Loucy (cell line): ENCODE results near the gene LRP3.

Experiments used
- H2AFZ ChIP-seq: fragments of 200-600 bp; sonication (generic); 2 replicates; pipeline ENCODE4 v1.6.0; 2016; ENCODE audit warnings: antibody characterized with exemption, mild to moderate bottlenecking, low read length, moderate library complexity
- H3F3A ChIP-seq: fragments of 200-600 bp; 2 replicates; pipeline ENCODE4 v1.6.0; 2016; ENCODE audit warnings: antibody characterized with exemption, low read depth, mild to moderate bottlenecking
- H3K27me3 ChIP-seq: fragments of 200-600 bp; sonication (generic); 2 replicates; pipeline ENCODE4 v1.6.1; 2014; ENCODE audit warnings: low read length, mild to moderate bottlenecking; ENCODE audit not compliant: insufficient read depth, poor library complexity, severe bottlenecking
- H3K36me3 ChIP-seq: fragments of 200-600 bp; sonication (generic); 2 replicates; pipeline ENCODE4 v1.6.1; 2016; ENCODE audit warnings: low read length; ENCODE audit not compliant: insufficient read depth
- H3K4me1 ChIP-seq: fragments of 200-600 bp; sonication (generic); 2 replicates; pipeline ENCODE4 v1.5.1; 2014; ENCODE audit warnings: low read length, mild to moderate bottlenecking; ENCODE audit not compliant: insufficient read depth, poor library complexity, severe bottlenecking
- H3K4me2 ChIP-seq: fragments of 200-600 bp; sonication (generic); 2 replicates; pipeline ENCODE4 v1.6.0; 2014; ENCODE audit warnings: antibody characterized with exemption, low read length, low read depth, mild to moderate bottlenecking; ENCODE audit not compliant: poor library complexity, severe bottlenecking
- H3K4me3 ChIP-seq: fragments of 200-600 bp; sonication (generic); 2 replicates; pipeline ENCODE4 v1.5.1; 2014; ENCODE audit warnings: low read length, mild to moderate bottlenecking, mixed read lengths; ENCODE audit not compliant: poor library complexity, severe bottlenecking
- H3K79me2 ChIP-seq: fragments of 200-600 bp; sonication (generic); 2 replicates; pipeline ENCODE4 v1.6.1; 2014; ENCODE audit warnings: low read length; ENCODE audit not compliant: insufficient read depth
- H3K9ac ChIP-seq: fragments of 200-600 bp; sonication (generic); 2 replicates; pipeline ENCODE4 v1.6.0; 2014; ENCODE audit warnings: mild to moderate bottlenecking, low read depth, low read length, moderate library complexity; ENCODE audit not compliant: poor library complexity, severe bottlenecking
- H3K9me2 ChIP-seq: fragments of 200-600 bp; sonication (generic); replicated peaks from 2 replicates; pipeline ENCODE4 v1.6.1; 2016; ENCODE audit warnings: low read depth, low read length, mixed read lengths
- H3K9me3 ChIP-seq: fragments of 200-600 bp; sonication (generic); 2 replicates; pipeline ENCODE4 v1.6.1; 2014; ENCODE audit warnings: mild to moderate bottlenecking, antibody characterized with exemption, low read length, low read depth; ENCODE audit not compliant: insufficient read depth
- H4K20me1 ChIP-seq: fragments of 200-600 bp; sonication (generic); 2 replicates; pipeline ENCODE4 v1.6.0; 2014; ENCODE audit warnings: antibody characterized with exemption, low read length, mild to moderate bottlenecking; ENCODE audit not compliant: insufficient read depth, poor library complexity, severe bottlenecking
- EZH2phosphoT487 ChIP-seq: fragments of 200-600 bp; IDR thresholded peaks from 2 replicates; pipeline ENCODE4 v1.6.1; 2018; ENCODE audit warnings: antibody characterized with exemption, mild to moderate bottlenecking, moderate library complexity, borderline replicate concordance
- TF ChIP-seq, protein P1 (sequence below): fragments of 200-600 bp; sonication (generic); conservative IDR thresholded peaks from 2 replicates; pipeline ENCODE4 v1.5.1; 2014; ENCODE audit warnings: mild to moderate bottlenecking, antibody characterized with exemption, low read length

LRP3 gene

DNA sequence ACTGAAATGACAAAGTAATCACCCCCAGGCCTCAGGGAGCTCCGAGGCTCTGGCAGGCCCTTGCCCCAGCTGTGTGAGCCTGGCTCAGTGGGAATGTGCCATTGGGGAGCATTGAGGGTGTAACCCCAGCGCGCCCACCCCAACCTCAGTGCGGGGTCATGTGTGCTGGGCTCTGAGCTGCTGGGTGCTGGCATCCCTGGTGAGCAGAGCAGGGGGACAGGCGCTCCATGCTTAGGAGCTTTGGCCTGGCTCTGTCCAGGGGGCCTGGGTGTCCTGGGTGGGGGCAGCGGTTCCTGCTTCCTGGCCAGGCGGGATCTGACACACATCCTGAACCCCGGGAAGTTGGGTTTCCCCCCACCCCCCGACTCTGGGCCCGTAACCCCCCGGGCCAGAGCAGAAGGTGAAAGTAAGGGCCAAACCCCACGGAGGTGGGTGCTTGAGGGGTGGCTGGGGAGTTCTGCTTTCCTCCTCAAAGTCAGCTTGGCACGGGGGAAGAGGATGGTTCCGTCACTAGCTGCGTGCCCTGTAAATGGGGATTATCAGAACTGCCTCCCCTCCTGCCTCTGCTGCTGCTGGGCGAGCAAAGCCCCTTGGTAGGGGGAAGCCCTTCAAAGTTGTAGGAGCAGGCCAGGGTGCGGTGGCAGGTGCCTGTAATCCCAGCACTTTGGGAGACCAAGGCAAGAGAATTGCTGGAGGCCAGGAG, 1.7 kb downstream of the LRP3 start:
- H3K79me2 ChIP-seq: no peaks in the 10 kb centered on the region
- no peak overlapping the region for H3K4me2 ChIP-seq
- H2AFZ ChIP-seq: no peak overlapping the region
- TF ChIP-seq, protein P1, sequence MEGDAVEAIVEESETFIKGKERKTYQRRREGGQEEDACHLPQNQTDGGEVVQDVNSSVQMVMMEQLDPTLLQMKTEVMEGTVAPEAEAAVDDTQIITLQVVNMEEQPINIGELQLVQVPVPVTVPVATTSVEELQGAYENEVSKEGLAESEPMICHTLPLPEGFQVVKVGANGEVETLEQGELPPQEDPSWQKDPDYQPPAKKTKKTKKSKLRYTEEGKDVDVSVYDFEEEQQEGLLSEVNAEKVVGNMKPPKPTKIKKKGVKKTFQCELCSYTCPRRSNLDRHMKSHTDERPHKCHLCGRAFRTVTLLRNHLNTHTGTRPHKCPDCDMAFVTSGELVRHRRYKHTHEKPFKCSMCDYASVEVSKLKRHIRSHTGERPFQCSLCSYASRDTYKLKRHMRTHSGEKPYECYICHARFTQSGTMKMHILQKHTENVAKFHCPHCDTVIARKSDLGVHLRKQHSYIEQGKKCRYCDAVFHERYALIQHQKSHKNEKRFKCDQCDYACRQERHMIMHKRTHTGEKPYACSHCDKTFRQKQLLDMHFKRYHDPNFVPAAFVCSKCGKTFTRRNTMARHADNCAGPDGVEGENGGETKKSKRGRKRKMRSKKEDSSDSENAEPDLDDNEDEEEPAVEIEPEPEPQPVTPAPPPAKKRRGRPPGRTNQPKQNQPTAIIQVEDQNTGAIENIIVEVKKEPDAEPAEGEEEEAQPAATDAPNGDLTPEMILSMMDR: no peak
- TF ChIP-seq EZH2phosphoT487: no peak
- no peaks in the 10 kb centered on the region for H3K27me3 ChIP-seq
- no peaks in the 10 kb centered on the region for H3K4me1 ChIP-seq
- no peaks in the 10 kb centered on the region for H4K20me1 ChIP-seq
- H3K9ac ChIP-seq: no peak overlapping the region
- H3K36me3 ChIP-seq: no peaks in the 10 kb centered on the region
- no peak overlapping the region for H3K4me3 ChIP-seq
- no peaks in the 10 kb centered on the region for H3K9me3 ChIP-seq
- H3F3A ChIP-seq: no peaks in the 10 kb centered on the region
- H3K9me2 ChIP-seq: no peaks in the 10 kb centered on the region

DNA sequence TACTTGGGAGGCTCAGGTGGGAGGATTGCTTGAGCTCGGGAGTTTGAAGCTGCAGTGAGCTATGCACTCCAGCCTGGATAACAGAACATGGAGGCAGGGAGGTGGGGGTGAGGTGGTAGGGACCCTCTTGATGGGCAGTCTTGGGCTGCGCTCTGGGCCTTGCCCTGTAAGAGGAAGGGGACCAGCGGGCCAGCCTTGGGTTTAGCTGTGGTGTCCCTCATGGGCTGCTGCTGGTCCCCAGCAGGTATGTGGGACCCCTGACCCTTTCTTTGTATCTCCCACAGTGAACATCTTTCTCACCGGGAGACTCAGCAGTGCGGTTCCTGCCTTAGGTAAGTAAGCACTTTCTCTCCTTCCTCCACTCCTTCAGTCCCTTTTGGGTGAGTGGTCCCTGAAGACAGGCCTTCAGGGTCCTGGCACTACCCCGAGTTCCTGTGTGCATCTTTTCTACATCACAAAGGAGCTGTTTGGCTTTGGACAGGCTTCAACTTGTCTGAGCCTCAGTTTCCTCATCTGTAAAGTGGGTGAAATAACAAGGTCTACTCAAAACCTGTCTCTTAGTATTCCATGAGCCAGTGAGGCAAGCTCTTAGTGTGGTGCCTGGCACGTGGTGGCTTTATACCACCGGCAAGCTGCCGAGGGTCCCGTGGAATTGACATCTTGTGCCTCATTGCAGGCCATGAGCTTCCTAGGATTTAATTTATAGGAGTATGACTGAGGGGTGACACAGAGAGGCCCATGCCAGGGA, 2.5 kb downstream of the LRP3 start:
- Histone ChIP-seq H3K9me3 (no peaks in the 10 kb centered on the region), H3K27me3 (no peaks in the 10 kb centered on the region), H3K4me2 (no peak overlapping the region), H2AFZ (no peak overlapping the region), H3K4me1 (no peaks in the 10 kb centered on the region), H3F3A (no peaks in the 10 kb centered on the region), H3K9me2 (no peaks in the 10 kb centered on the region), H3K4me3 (no peak overlapping the region), H3K9ac (no peak overlapping the region), H3K36me3 (no peaks in the 10 kb centered on the region), H3K79me2 (no peaks in the 10 kb centered on the region), H4K20me1 (no peaks in the 10 kb centered on the region)
- TF ChIP-seq EZH2phosphoT487: no peak
- TF ChIP-seq, protein P1: no peak

DNA sequence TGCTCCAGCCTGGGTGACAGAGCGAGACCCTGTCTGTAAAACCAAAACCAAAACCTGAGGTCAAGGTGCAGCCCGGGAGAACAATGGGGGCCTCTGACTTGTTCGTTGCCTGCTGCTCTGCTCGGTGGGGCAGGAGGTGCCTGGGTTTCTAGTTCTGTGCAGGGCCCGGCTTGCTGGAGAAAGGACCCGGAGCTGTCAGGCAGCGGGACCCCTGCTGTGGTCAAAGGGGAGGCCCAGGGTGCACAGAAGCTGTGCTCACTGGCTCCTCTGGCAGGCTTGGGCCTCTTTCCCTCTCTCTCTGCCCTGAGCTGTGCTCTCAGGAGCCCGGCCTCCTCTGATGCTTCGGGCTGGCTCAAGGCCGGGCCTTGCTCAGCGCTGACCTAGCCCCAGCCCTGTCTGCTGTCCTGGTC, 3.5 kb downstream of the LRP3 start:
- Histone ChIP-seq H3K4me1 (no peaks in the 10 kb centered on the region), H3K9me2 (no peaks in the 10 kb centered on the region), H3K4me2 (no peak overlapping the region), H3K9me3 (no peaks in the 10 kb centered on the region), H3K79me2 (no peaks in the 10 kb centered on the region), H3K27me3 (no peaks in the 10 kb centered on the region), H3K4me3 (no peak overlapping the region), H3K36me3 (no peaks in the 10 kb centered on the region), H4K20me1 (no peaks in the 10 kb centered on the region), H2AFZ (no peak overlapping the region), H3F3A (no peaks in the 10 kb centered on the region), H3K9ac (no peak overlapping the region)
- TF ChIP-seq, protein P1: no peak
- TF ChIP-seq EZH2phosphoT487: no peak
